K562 (cell line): Measurements from ENCODE around the gene ATIC. TPM values are rescaled to one million over a fixed set of nuclear protein-coding genes. Genes with fewer than 3 reads are reported as not detected.

Source experiments
- ATAC-seq: fragments of 200-7000 bp; cut with Tn5 transposase; 3 replicates; pipeline ENCODE4 v1.9.1; 2020; ENCODE audit warnings: moderate library complexity
- BruUV-seq: library from RNA; stranded (reverse); fragments of 400-500 nt; replicated peaks from 2 replicates; lab custom pipeline; 2021; lab: Mats Ljungman, UMichigan
- CTCF ChIA-PET: fragments of 300-600 bp; formaldehyde crosslinking; extraction: SDS; loops from one replicate; lab custom pipeline; 2021; ENCODE audit warnings: low intra/inter-chr PET ratio; lab: Yijun Ruan, JAX
- POLR2A ChIA-PET: fragments of 300-600, 350-650 bp; sonication (Branson Sonifier 250); formaldehyde crosslinking; extraction: SDS; loops from one replicate; lab custom pipeline; 2021; ENCODE audit warnings: antibody characterized with exemption, inconsistent platforms; lab: Yijun Ruan, JAX
- DNase-seq, 4 experiments: peaks; one replicate each; pipeline versions ENCODE4 v3.0.0 to v3.0.0-alpha.2; 2011 to 2018; ENCODE audit warnings: low spot score in 3 of 4, mixed read lengths in 3 of 4; ENCODE audit errors: extremely low read depth in 1 of 4
- FAIRE-seq: peaks from 2 replicates; lab custom pipeline; 2011; peaks lifted over from hg19 to GRCh38; lab: Jason Lieb, UNC
- H2AFZ ChIP-seq: 2 replicates; pipeline ENCODE4 v1.6.0; 2011; ENCODE audit warnings: low read depth, low read length, control low read depth, inconsistent platforms
- H3K27ac ChIP-seq: fragments of 200-600 bp; 3 replicates; pipeline ENCODE4 v1.8.0; 2011; ENCODE audit warnings: low read depth, mild to moderate bottlenecking, control low read depth, inconsistent platforms, low read length, moderate library complexity, mixed read lengths; ENCODE audit errors: extremely low read depth
- H3K27me3 ChIP-seq, 2 experiments: fragments of 300-600 bp in 1 of 2; 2 replicates in 1 of 2; 3 replicates in 1 of 2; pipeline versions ENCODE4 v1.6.0 to v1.8.0; 2011; ENCODE audit warnings: inconsistent platforms in 2 of 2, low read length in 2 of 2, mild to moderate bottlenecking in 1 of 2, mixed read lengths in 1 of 2, moderate library complexity in 1 of 2; ENCODE audit not compliant: control insufficient read depth in 2 of 2, insufficient read depth in 2 of 2
- H3K36me3 ChIP-seq: fragments of 300-600 bp; 3 replicates; pipeline ENCODE4 v1.8.0; 2011; ENCODE audit warnings: mild to moderate bottlenecking, low read length, inconsistent platforms; ENCODE audit not compliant: control insufficient read depth, insufficient read depth
- H3K4me1 ChIP-seq, 2 experiments: fragments of 200-600 bp in 1 of 2; replicated peaks in 1 of 2; 2 replicates in 1 of 2; 3 replicates in 1 of 2; pipeline versions ENCODE4 v1.5.1 to v1.8.0; 2011; ENCODE audit warnings: inconsistent platforms in 2 of 2, low read length in 2 of 2, mild to moderate bottlenecking in 1 of 2, mixed read lengths in 1 of 2, moderate library complexity in 1 of 2; ENCODE audit not compliant: control insufficient read depth in 2 of 2, insufficient read depth in 2 of 2
- H3K4me2 ChIP-seq: 2 replicates; pipeline ENCODE4 v1.6.1; 2011; ENCODE audit warnings: low read length, control low read depth, inconsistent platforms, mixed read lengths; ENCODE audit not compliant: insufficient read depth
- H3K4me3 ChIP-seq: fragments of 200-600 bp; sonication (generic), shearing (Covaris generic); 2 replicates; pipeline ENCODE4 v1.5.1; 2016; ENCODE audit warnings: control low read depth, inconsistent platforms
- H3K79me2 ChIP-seq: fragments of 200-600 bp; 3 replicates; pipeline ENCODE4 v1.8.0; 2011; ENCODE audit warnings: low read length, inconsistent platforms; ENCODE audit not compliant: control insufficient read depth, insufficient read depth
- H3K9ac ChIP-seq, 2 experiments: 2 replicates each; pipeline versions ENCODE4 v1.6.0 to v1.6.1; 2011; ENCODE audit warnings: low read depth in 2 of 2, low read length in 2 of 2, control low read depth in 1 of 2, inconsistent platforms in 1 of 2, mild to moderate bottlenecking in 1 of 2, mixed read lengths in 1 of 2; ENCODE audit not compliant: insufficient read depth in 1 of 2
- H3K9me1 ChIP-seq: one replicate; pipeline ENCODE4 v1.6.0; 2011; ENCODE audit warnings: inconsistent platforms, mild to moderate bottlenecking, low read length, moderate library complexity; ENCODE audit not compliant: control insufficient read depth, insufficient read depth
- H3K9me3 ChIP-seq: replicated peaks from 2 replicates; pipeline ENCODE4 v1.5.1; 2011; ENCODE audit warnings: low read depth, low read length, inconsistent platforms; ENCODE audit not compliant: control insufficient read depth, insufficient read depth
- H4K20me1 ChIP-seq: replicated peaks from 2 replicates; pipeline ENCODE4 v1.6.1; 2011; ENCODE audit warnings: low read length, inconsistent platforms, mixed read lengths; ENCODE audit not compliant: control insufficient read depth, insufficient read depth
- BRCA1 ChIP-seq, 2 experiments: fragments of 450-650 bp in 1 of 2; sonication (generic) in 1 of 2; formaldehyde crosslinking in 1 of 2; IDR thresholded peaks; 2 replicates each; pipeline versions ENCODE4 v1.5.0 to v1.6.1; 2017 to 2020; ENCODE audit warnings: mild to moderate bottlenecking in 1 of 2, missing genetic modification reagents in 1 of 2
- CCAR2 ChIP-seq: fragments of 200-400 bp; formaldehyde crosslinking; IDR thresholded peaks from 2 replicates; pipeline ENCODE4 v1.6.1; 2017; ENCODE audit warnings: mild to moderate bottlenecking, low read depth, low read length
- FOXA3 ChIP-seq, 2 experiments: fragments of 450-650 bp in 1 of 2; sonication (generic) in 1 of 2; formaldehyde crosslinking; IDR thresholded peaks in 1 of 2; conservative IDR thresholded peaks in 1 of 2; 2 replicates each; pipeline versions ENCODE4 v1.4.0 to v1.8.0; 2020 to 2022; ENCODE audit warnings: mild to moderate bottlenecking in 2 of 2, missing genetic modification reagents in 1 of 2
- HMBOX1 ChIP-seq: sonication (generic); IDR thresholded peaks from 2 replicates; pipeline ENCODE4 v1.6.1; 2016
- POU5F1 ChIP-seq: fragments of 150-350 bp; IDR thresholded peaks from 2 replicates; pipeline ENCODE4 v1.6.1; 2014; ENCODE audit warnings: borderline replicate concordance, low read length, low read depth, mild to moderate bottlenecking; ENCODE audit not compliant: partially characterized antibody
- SLC30A9 ChIP-seq: fragments of 250-450 bp; sonication (Bioruptor Pico); IDR thresholded peaks from 2 replicates; pipeline ENCODE4 v1.8.0; 2022; ENCODE audit warnings: mild to moderate bottlenecking, moderate library complexity
- SNRNP70 ChIP-seq: fragments of 200-400 bp; formaldehyde crosslinking; optimal IDR thresholded peaks from 2 replicates; pipeline ENCODE3; 2017; ENCODE audit warnings: low read depth, low read length
- ZNF589 ChIP-seq: fragments of 200-800 bp; sonication (Bioruptor generic); IDR thresholded peaks from 2 replicates; pipeline ENCODE4 v1.6.1; 2016; ENCODE audit warnings: low read depth, missing genetic modification characterization, missing compliant biosample characterization
- ZZZ3 ChIP-seq: fragments of 450-650 bp; IDR thresholded peaks from 2 replicates; pipeline ENCODE4 v1.6.1; 2016; ENCODE audit warnings: antibody characterized with exemption, mild to moderate bottlenecking, moderate library complexity
- WGBS: fragments of 100-300 bp; shearing (Covaris generic); methylation state at CpG from one replicate; pipeline ENCODE4 v1.1.6; 2016; ENCODE audit warnings: low coverage, mixed read lengths; ENCODE audit not compliant: insufficient coverage; ENCODE audit errors: missing lambda C conversion rate; 5-methylcytosine and 5-hydroxymethylcytosine counted together
- in situ Hi-C: fragments of 300-500 bp; cut with MboI; formaldehyde crosslinking; loops from 4 replicates; pipeline ENCODE4 v1.15.0; 2018; ENCODE audit warnings: inconsistent platforms, mixed read lengths
- intact Hi-C: fragments of 100-400 bp; cut with micrococcal nuclease; formaldehyde crosslinking; loops from 2 replicates; pipeline ENCODE4 v1.14.2; 2022
- polyA plus RNA-seq, 8 experiments: library from polyadenylated mRNA; depleted of rRNA in 4 of 8; stranded (reverse) in 5 of 8; unstranded in 3 of 8; fragments of >200 nt; fragmentation: Nextera tagmentation in 2 of 8; fragmentation: Illumina TruSeq in 1 of 8; extraction: Ambion mirVana in 2 of 8; extraction: Trizol in 1 of 8; gene quantifications; 2 replicates each; pipeline versions ENCODE4 v1.2.1 to v1.2.3, GENCODE V29; 2011 to 2014; ENCODE audit warnings: inconsistent platforms in 1 of 8, missing spikeins in 1 of 8
- total RNA-seq, 7 experiments: library from RNA; depleted of rRNA in 6 of 7; stranded (reverse); fragments of >200 nt in 6 of 7; fragmentation: Illumina TruSeq in 2 of 7; extraction: Trizol in 2 of 7; gene quantifications; 2 replicates each; pipeline versions ENCODE4 v1.2.1 to v1.2.3, GENCODE V29; 2011 to 2021; ENCODE audit warnings: low replicate concordance in 1 of 7

ATIC gene
- total and polyA plus RNA-seq, 9 of the 15 experiments (the other 6 are each of a cell fraction or from before 2014, with no cell fraction given) = 45.6 to 480 (median 212) TPM

- DNase-seq (no peak), ATAC-seq (peak; percentile 78), FAIRE-seq (no peak)
- 19% methylated on average over 4 of the region's 4 CpGs for WGBS
- no peaks in the 10 kb centered on the region for H3K36me3 ChIP-seq
- TF ChIP-seq POU5F1 (no peak), HMBOX1 (peak; percentile 56; the same call in 1 of the 2 replicates), ZZZ3 (no peak), SNRNP70 (no peak), BRCA1 (IDR thresholded peaks at IDR 0.05) (no peak), BRCA1 (CRISPR knock-in tag; IDR thresholded peaks at IDR 0.05) (no peak), ZNF589 (CRISPR knock-in tag) (no peak), FOXA3 (CRISPR knock-in tag; conservative IDR thresholded peaks at IDR 0.05 in 1 of 2, IDR thresholded peaks at IDR 0.05 in 1 of 2) (no peak), SLC30A9 (CRISPR knock-in tag) (no peak), CCAR2 (no peak)
- H3K27me3 ChIP-seq = no peaks in the 10 kb centered on the region
- no peaks in the 10 kb centered on the region for H3K79me2 ChIP-seq
- no peaks in the 10 kb centered on the region; a peak in 2 of 5 replicates for H3K4me1 ChIP-seq
- H3K4me3 ChIP-seq = no peak overlapping the region
- H3K4me2 ChIP-seq = no peak overlapping the region
- no peaks in the 10 kb centered on the region for H3K9me3 ChIP-seq
- intact Hi-C loops (loop anchor here (10.0 kb wide), 1 partner anchor 258 kb away; no protein-coding TSS in a partner anchor), in situ Hi-C loops (no loop called here)
- H2AFZ ChIP-seq = peak overlapping the region; percentile 79
- no peak overlapping the region for H3K27ac ChIP-seq
- BruUV-seq = no TSS peak
- ChIA-PET CTCF (no interaction called here), POLR2A (no interaction called here)
- H3K9me1 ChIP-seq = no peaks in the 10 kb centered on the region
- H3K9ac ChIP-seq = peak overlapping the region in 1 of 2 experiments; percentile 65; a peak in 1 of 4 replicates
- no peaks in the 10 kb centered on the region for H4K20me1 ChIP-seq
These were observed 49.0 kb upstream of the ATIC start for GRCh38 chr2:215262741-215263362.
